ENCODE results near the gene SLC25A18. TPM values are rescaled to one million over a fixed set of nuclear protein-coding genes. Genes with fewer than 3 reads are reported as not detected.

Gene SLC25A18
- total and polyA plus RNA-seq, 10 of the 15 experiments (the other 5 are each of a cell fraction or from before 2014, with no cell fraction given): 0.03 to 0.09 TPM; not detected in 8

GRCh38 chr22:17586831-17587440 is 23.6 kb downstream of the SLC25A18 start:
- no peaks in the 10 kb centered on the region for H4K20me1 ChIP-seq (ENCODE audit: control insufficient read depth, insufficient read depth)
- H3K27me3 ChIP-seq (replicated peaks in 1 of 2; ENCODE audit: control insufficient read depth in 2 of 2, insufficient read depth in 2 of 2, low read length in 1 of 2): no peaks in the 10 kb centered on the region
- H3K79me2 ChIP-seq (ENCODE audit: control insufficient read depth, insufficient read depth, low read length): no peaks in the 10 kb centered on the region
- H2AFZ ChIP-seq (ENCODE audit: control insufficient read depth, low read depth, low read length): no peak overlapping the region
- POLR2A ChIA-PET: interaction anchor here (0.6 kb wide), 1 partner anchor 118 kb away, joined by 3 read pairs; no protein-coding TSS in a partner anchor
- H3K4me1 ChIP-seq (ENCODE audit: control insufficient read depth, insufficient read depth, low read length): no peaks in the 10 kb centered on the region
- peaks cover 9 to 10% of the 10 kb centered on the region in 2 experiments for H3K36me3 ChIP-seq (ENCODE audit: control insufficient read depth in 2 of 2, insufficient read depth in 2 of 2, low read length in 1 of 2)
- H3K4me3 ChIP-seq: no peak overlapping the region
- SMC1A ChIA-PET (ENCODE audit: uncharacterized antibody, unreplicated experiment): no interaction called here
- CTCF ChIA-PET: no interaction called here
- BruUV-seq (replicated peaks): no TSS peak
- H3K27ac ChIP-seq (ENCODE audit: control insufficient read depth, insufficient read depth): no peak overlapping the region
- RAD21 ChIA-PET (ENCODE audit: unreplicated experiment): no interaction called here
- intact Hi-C loops (cut with micrococcal nuclease; ENCODE audit: unreplicated experiment) (no loop called here), in situ Hi-C loops (cut with MboI) (no loop called here)
- ATAC-seq (no peak), DNase-seq (ENCODE audit: low read depth, low spot score) (no peak), FAIRE-seq (no peak)
- no peak overlapping the region for H3K9ac ChIP-seq (ENCODE audit: control insufficient read depth, insufficient read depth, low read length)
- H3K4me2 ChIP-seq (ENCODE audit: control insufficient read depth, insufficient read depth): no peak overlapping the region
- no peaks in the 10 kb centered on the region for H3K9me3 ChIP-seq (replicated peaks; ENCODE audit: control insufficient read depth, insufficient read depth, low read length)
- WGBS (ENCODE audit: insufficient coverage, insufficient replicate concordance, low lambda C conversion rate, missing lambda C conversion rate): 61% methylated on average over 14 of the region's 14 CpGs
- TF ChIP-seq RB1 (IDR thresholded peaks at IDR 0.05; ENCODE audit: borderline replicate concordance) (no peak), ZNF207 (IDR thresholded peaks at IDR 0.05; ENCODE audit: borderline replicate concordance) (no peak), MTA3 (IDR thresholded peaks at IDR 0.05; ENCODE audit: borderline replicate concordance, low read length) (no peak), SPI1 (IDR thresholded peaks at IDR 0.05; ENCODE audit: borderline replicate concordance, insufficient read depth, low read depth, low read length) (no peak), HDAC2 (IDR thresholded peaks at IDR 0.05) (no peak), SMC3 (IDR thresholded peaks at IDR 0.05; ENCODE audit: borderline replicate concordance, low read length) (no peak), CREM (IDR thresholded peaks at IDR 0.05; ENCODE audit: low read depth) (no peak), PRDM15 (CRISPR knock-in tag; IDR thresholded peaks at IDR 0.05) (no peak), SP1 (IDR thresholded peaks at IDR 0.05; ENCODE audit: low read depth, low read length) (no peak), ZBTB11 (CRISPR knock-in tag; IDR thresholded peaks at IDR 0.05) (no peak), HDAC6 (IDR thresholded peaks at IDR 0.05; ENCODE audit: unreplicated experiment) (no peak), NFXL1 (IDR thresholded peaks at IDR 0.05; ENCODE audit: borderline replicate concordance) (no peak), POLR2A (IDR thresholded peaks at IDR 0.05; ENCODE audit: low read depth, low read length) (no peak), ATF2 (IDR thresholded peaks at IDR 0.05; ENCODE audit: low read length) (no peak), CBX3 (IDR thresholded peaks at IDR 0.05; ENCODE audit: borderline replicate concordance, low read depth) (no peak), PAX5 (IDR thresholded peaks at IDR 0.05; ENCODE audit: borderline replicate concordance, low read depth, low read length) (no peak), MTA2 (IDR thresholded peaks at IDR 0.05; ENCODE audit: low read depth) (no peak)
